ENCODE results near the gene FHOD3. TPM values are rescaled to one million over a fixed set of nuclear protein-coding genes. Genes with fewer than 3 reads are reported as not detected.

FHOD3 gene
- total and polyA plus RNA-seq, 2 of the 13 experiments (the other 11 are each of a cell fraction or from before 2014, with no cell fraction given): 0.07 TPM; not detected in 1

GRCh38 chr18:36465970-36466369 is 168.5 kb downstream of the FHOD3 start:
- intact Hi-C loops (cut with micrococcal nuclease; ENCODE audit: unreplicated experiment): no loop called here
- 27% methylated on average over 3 of the region's 3 CpGs for WGBS (ENCODE audit: low lambda C conversion rate)
- Histone ChIP-seq H3K9me3 (ENCODE audit: low read length) (no peaks in the 10 kb centered on the region), H3K4me2 (ENCODE audit: low read depth, low read length) (no peak overlapping the region), H2AFZ (ENCODE audit: low read length) (no peak overlapping the region), H3K9ac (ENCODE audit: insufficient read depth, low read depth, low read length) (no peak overlapping the region), H3K4me3 (replicated peaks in 1 of 3; ENCODE audit: insufficient read depth in 1 of 3, low read depth in 2 of 3, low read length in 3 of 3) (no peak overlapping the region), H3K27me3 (ENCODE audit: control insufficient read depth in 1 of 2, insufficient read depth in 2 of 2, low read length in 2 of 2) (peaks cover under 1 to 7% of the 10 kb centered on the region in 2 experiments; a peak in 2 of 5 replicates), H4K20me1 (ENCODE audit: insufficient read depth, low read length) (no peaks in the 10 kb centered on the region), H3K36me3 (replicated peaks in 1 of 2; ENCODE audit: control insufficient read depth in 1 of 2, insufficient read depth in 2 of 2, low read length in 2 of 2) (no peaks in the 10 kb centered on the region), H3K79me2 (ENCODE audit: insufficient read depth, low read length) (no peaks in the 10 kb centered on the region), H3K27ac (ENCODE audit: extremely low read length, insufficient read depth, low read length) (no peak overlapping the region), H3K4me1 (ENCODE audit: insufficient read depth, low read length) (peaks cover 44% of the 10 kb centered on the region)
- in situ Hi-C loops (cut with HindIII; ENCODE audit: extremely low pct_ligation_motif_present, low pct_unique_long_range_greater_than_20kb): no loop called here
- BruUV-seq (replicated peaks): no TSS peak
- no peak for FAIRE-seq
- CTCF ChIA-PET (ENCODE audit: low intra/inter-chr PET ratio, low total read pairs): no interaction called here
- POLR2A ChIA-PET: no interaction called here
- TF ChIP-seq ZSCAN25 (CRISPR knock-in tag; IDR thresholded peaks at IDR 0.05) (no peak), ZSCAN21 (CRISPR knock-in tag; IDR thresholded peaks at IDR 0.05; ENCODE audit: borderline replicate concordance) (no peak), HOXA7 (CRISPR knock-in tag; IDR thresholded peaks at IDR 0.05) (no peak), ZNF747 (CRISPR knock-in tag; IDR thresholded peaks at IDR 0.05; ENCODE audit: borderline replicate concordance) (no peak), ZNF530 (CRISPR knock-in tag; IDR thresholded peaks at IDR 0.05; ENCODE audit: low read depth) (no peak), SALL1 (CRISPR knock-in tag; IDR thresholded peaks at IDR 0.05) (no peak), ZNF777 (CRISPR knock-in tag; IDR thresholded peaks at IDR 0.05) (no peak), HNF4G (IDR thresholded peaks at IDR 0.05; ENCODE audit: borderline replicate concordance, low read depth, low read length) (no peak), HNF4G (CRISPR knock-in tag; IDR thresholded peaks at IDR 0.05; ENCODE audit: borderline replicate concordance, low read depth) (no peak)
- ATAC-seq: no peak
- no peak for DNase-seq (ENCODE audit: low spot score)

GRCh38 chr18:36467614-36468013 is 170.1 kb downstream of the FHOD3 start:
- Histone ChIP-seq H4K20me1 (ENCODE audit: insufficient read depth, low read length) (no peaks in the 10 kb centered on the region), H3K9ac (ENCODE audit: insufficient read depth, low read depth, low read length) (no peak overlapping the region), H3K27ac (ENCODE audit: extremely low read length, insufficient read depth, low read length) (no peak overlapping the region), H3K36me3 (replicated peaks in 1 of 2; ENCODE audit: control insufficient read depth in 1 of 2, insufficient read depth in 2 of 2, low read length in 2 of 2) (no peaks in the 10 kb centered on the region), H3K79me2 (ENCODE audit: insufficient read depth, low read length) (no peaks in the 10 kb centered on the region), H3K27me3 (ENCODE audit: control insufficient read depth in 1 of 2, insufficient read depth in 2 of 2, low read length in 2 of 2) (peaks cover 1 to 14% of the 10 kb centered on the region in 2 experiments; a peak in 2 of 5 replicates), H3K4me1 (ENCODE audit: insufficient read depth, low read length) (peaks cover 31% of the 10 kb centered on the region), H3K9me3 (ENCODE audit: low read length) (no peaks in the 10 kb centered on the region), H3K4me3 (replicated peaks in 1 of 3; ENCODE audit: insufficient read depth in 1 of 3, low read depth in 2 of 3, low read length in 3 of 3) (no peak overlapping the region), H2AFZ (ENCODE audit: low read length) (no peak overlapping the region), H3K4me2 (ENCODE audit: low read depth, low read length) (no peak overlapping the region)
- no peak for DNase-seq (ENCODE audit: low spot score)
- in situ Hi-C loops (cut with HindIII; ENCODE audit: extremely low pct_ligation_motif_present, low pct_unique_long_range_greater_than_20kb): no loop called here
- FAIRE-seq: no peak
- no TSS peak for BruUV-seq (replicated peaks)
- TF ChIP-seq SNAI1 (CRISPR knock-in tag; IDR thresholded peaks at IDR 0.05; ENCODE audit: borderline replicate concordance) (no peak), HNRNPL (IDR thresholded peaks at IDR 0.05; ENCODE audit: low read depth, low read length) (0 out of 2 replicates have a peak, but pooled peaks have one; percentile 30)
- ATAC-seq: peak; percentile 62
- POLR2A ChIA-PET: no interaction called here
- CTCF ChIA-PET (ENCODE audit: low intra/inter-chr PET ratio, low total read pairs): no interaction called here
- 18% methylated on average over 11 of the region's 11 CpGs for WGBS (ENCODE audit: low lambda C conversion rate)
- intact Hi-C loops (cut with micrococcal nuclease; ENCODE audit: unreplicated experiment): no loop called here

Measured in HepG2 (cell line).